PC-3 (cell line): ENCODE data around the gene AARS2. TPM values are rescaled to one million over a fixed set of nuclear protein-coding genes. Genes with fewer than 3 reads are reported as not detected.

Experiments
- ATAC-seq: fragments of 200-7000 bp; cut with Tn5 transposase; 2 replicates; pipeline ENCODE4 v1.9.1; 2020; ENCODE audit warnings: mild to moderate bottlenecking, moderate library complexity
- BruUV-seq: library from RNA; stranded (reverse); fragments of 400-500 nt; replicated peaks from 2 replicates; lab custom pipeline; 2021; lab: Mats Ljungman, UMichigan
- CTCF ChIA-PET: fragments of 300-600 bp; sonication (Branson Sonifier 250); formaldehyde crosslinking; loops from one replicate; lab custom pipeline; 2022; ENCODE audit warnings: antibody characterized with exemption; lab: Charles Lee
- POLR2A ChIA-PET: fragments of 300-600 bp; sonication (Branson Sonifier 250); formaldehyde crosslinking; loops from one replicate; lab custom pipeline; 2022; ENCODE audit warnings: antibody characterized with exemption; ENCODE audit not compliant: unreplicated experiment; lab: Charles Lee
- DNase-seq: peaks from one replicate; pipeline ENCODE4 v3.0.0-alpha.2; 2015
- H2AFZ ChIP-seq: fragments of 300-600 bp; sonication (generic); 2 replicates; pipeline ENCODE4 v1.6.0; 2016; ENCODE audit warnings: antibody characterized with exemption, low read length
- H3F3A ChIP-seq: fragments of 300-600 bp; sonication (generic); one replicate; pipeline ENCODE4 v1.6.0; 2017; ENCODE audit warnings: antibody characterized with exemption, low read length, control low read depth, mild to moderate bottlenecking; ENCODE audit not compliant: unreplicated experiment
- H3K27ac ChIP-seq: fragments of 300-600 bp; sonication (generic); 2 replicates; pipeline ENCODE4 v1.5.1; 2016; ENCODE audit warnings: mild to moderate bottlenecking, low read length
- H3K27me3 ChIP-seq: fragments of 300-600 bp; sonication (generic); 2 replicates; pipeline ENCODE4 v1.6.1; 2016; ENCODE audit warnings: low read length, mixed read lengths
- H3K36me3 ChIP-seq: fragments of 300-600 bp; sonication (generic); 2 replicates; pipeline ENCODE4 v1.6.1; 2016; ENCODE audit warnings: low read depth, mixed run types, low read length, mixed read lengths
- H3K4me1 ChIP-seq: fragments of 300-600 bp; sonication (generic); 2 replicates; pipeline ENCODE4 v1.5.1; 2016; ENCODE audit warnings: low read length; ENCODE audit not compliant: insufficient read depth
- H3K4me2 ChIP-seq: fragments of 300-600 bp; sonication (generic); 2 replicates; pipeline ENCODE4 v1.6.0; 2016; ENCODE audit warnings: low read length
- H3K4me3 ChIP-seq: fragments of 300-600 bp; sonication (generic); 2 replicates; pipeline ENCODE4 v1.5.1; 2016; ENCODE audit warnings: mild to moderate bottlenecking, low read length, mixed read lengths
- H3K79me2 ChIP-seq: fragments of 300-600 bp; sonication (generic); 2 replicates; pipeline ENCODE4 v1.6.1; 2017; ENCODE audit warnings: low read length, mixed read lengths
- H3K9ac ChIP-seq: fragments of 300-600 bp; sonication (generic); 2 replicates; pipeline ENCODE4 v1.6.0; 2016; ENCODE audit warnings: mild to moderate bottlenecking, low read length
- H3K9me2 ChIP-seq: fragments of 300-600 bp; sonication (generic); replicated peaks from 2 replicates; pipeline ENCODE4 v1.6.1; 2016; ENCODE audit warnings: mixed run types, low read length, mixed read lengths
- H3K9me3 ChIP-seq: fragments of 300-600 bp; sonication (generic); 2 replicates; pipeline ENCODE4 v1.6.1; 2016; ENCODE audit warnings: low read length, mixed read lengths
- H4K20me1 ChIP-seq: fragments of 300-600 bp; sonication (generic); 2 replicates; pipeline ENCODE4 v1.6.1; 2016; ENCODE audit warnings: low read length, mixed read lengths
- EZH2 ChIP-seq: fragments of 300-600 bp; sonication (generic); IDR thresholded peaks from one replicate; pipeline ENCODE4 v1.6.1; 2017; ENCODE audit warnings: antibody characterized with exemption, mild to moderate bottlenecking, low read length; ENCODE audit not compliant: unreplicated experiment
- EZH2phosphoT487 ChIP-seq: fragments of 300-600 bp; sonication (generic); IDR thresholded peaks from 2 replicates; pipeline ENCODE4 v1.6.1; 2018; ENCODE audit warnings: mild to moderate bottlenecking, antibody characterized with exemption, low read length, borderline replicate concordance
- intact Hi-C: fragments of 100-400 bp; cut with micrococcal nuclease; formaldehyde crosslinking; loops from 2 replicates; pipeline ENCODE4 v1.9.0; 2023
- total RNA-seq: library from RNA; depleted of rRNA; stranded (reverse); fragments of >200 nt; gene quantifications from 2 replicates; pipeline ENCODE4 v1.2.3, GENCODE V29; 2014
- TF ChIP-seq, protein P1 (sequence below): fragments of 300-600 bp; sonication (generic); conservative IDR thresholded peaks from 2 replicates; pipeline ENCODE4 v1.5.1; 2017; ENCODE audit warnings: antibody characterized with exemption, low read depth, mild to moderate bottlenecking, low read length

AARS2 gene
- total RNA-seq, 1 experiment from 2014 or later, result 26.2 TPM

DNA sequence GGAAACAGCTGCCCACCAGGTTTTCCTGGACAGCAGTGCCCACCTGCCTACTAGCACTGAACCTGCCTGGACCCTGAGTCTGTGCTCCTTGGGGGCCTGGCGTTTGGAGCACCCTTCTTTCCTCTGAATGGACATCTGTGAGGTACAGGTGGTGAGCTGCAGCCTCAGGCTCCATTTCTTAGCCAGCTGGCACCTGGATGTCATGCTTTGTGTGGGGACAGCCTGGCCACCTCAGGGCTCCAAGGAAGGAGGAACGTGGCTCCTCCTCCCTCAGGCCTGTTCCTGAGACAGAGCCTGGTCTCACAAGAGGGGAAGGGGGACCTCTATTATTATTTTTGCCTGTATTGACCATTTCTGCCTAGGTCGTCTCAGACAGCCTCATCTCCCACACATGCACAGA lies 34.8 kb downstream of the AARS2 start:
- intact Hi-C loops, result no loop called here
- H2AFZ ChIP-seq, result no peak overlapping the region
- ChIA-PET POLR2A (no interaction called here), CTCF (no interaction called here)
- H3K79me2 ChIP-seq, result no peaks in the 10 kb centered on the region
- H3F3A ChIP-seq, result no peaks in the 10 kb centered on the region
- TF ChIP-seq EZH2, result no peak
- TF ChIP-seq, protein P1, sequence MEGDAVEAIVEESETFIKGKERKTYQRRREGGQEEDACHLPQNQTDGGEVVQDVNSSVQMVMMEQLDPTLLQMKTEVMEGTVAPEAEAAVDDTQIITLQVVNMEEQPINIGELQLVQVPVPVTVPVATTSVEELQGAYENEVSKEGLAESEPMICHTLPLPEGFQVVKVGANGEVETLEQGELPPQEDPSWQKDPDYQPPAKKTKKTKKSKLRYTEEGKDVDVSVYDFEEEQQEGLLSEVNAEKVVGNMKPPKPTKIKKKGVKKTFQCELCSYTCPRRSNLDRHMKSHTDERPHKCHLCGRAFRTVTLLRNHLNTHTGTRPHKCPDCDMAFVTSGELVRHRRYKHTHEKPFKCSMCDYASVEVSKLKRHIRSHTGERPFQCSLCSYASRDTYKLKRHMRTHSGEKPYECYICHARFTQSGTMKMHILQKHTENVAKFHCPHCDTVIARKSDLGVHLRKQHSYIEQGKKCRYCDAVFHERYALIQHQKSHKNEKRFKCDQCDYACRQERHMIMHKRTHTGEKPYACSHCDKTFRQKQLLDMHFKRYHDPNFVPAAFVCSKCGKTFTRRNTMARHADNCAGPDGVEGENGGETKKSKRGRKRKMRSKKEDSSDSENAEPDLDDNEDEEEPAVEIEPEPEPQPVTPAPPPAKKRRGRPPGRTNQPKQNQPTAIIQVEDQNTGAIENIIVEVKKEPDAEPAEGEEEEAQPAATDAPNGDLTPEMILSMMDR, result no peak
- no peak for TF ChIP-seq EZH2phosphoT487
- no peak overlapping the region for H3K4me3 ChIP-seq
- no peak for DNase-seq
- H3K4me1 ChIP-seq, result peaks cover 8% of the 10 kb centered on the region; the same call in 1 of the 2 replicates
- no peak overlapping the region for H3K4me2 ChIP-seq
- no peak for ATAC-seq
- BruUV-seq, result no TSS peak
- no peaks in the 10 kb centered on the region for H3K9me3 ChIP-seq
- H3K9me2 ChIP-seq, result no peaks in the 10 kb centered on the region
- H3K9ac ChIP-seq, result no peak overlapping the region
- no peaks in the 10 kb centered on the region for H3K36me3 ChIP-seq
- no peak overlapping the region for H3K27ac ChIP-seq
- no peaks in the 10 kb centered on the region for H4K20me1 ChIP-seq
- peaks cover 10% of the 10 kb centered on the region for H3K27me3 ChIP-seq

DNA sequence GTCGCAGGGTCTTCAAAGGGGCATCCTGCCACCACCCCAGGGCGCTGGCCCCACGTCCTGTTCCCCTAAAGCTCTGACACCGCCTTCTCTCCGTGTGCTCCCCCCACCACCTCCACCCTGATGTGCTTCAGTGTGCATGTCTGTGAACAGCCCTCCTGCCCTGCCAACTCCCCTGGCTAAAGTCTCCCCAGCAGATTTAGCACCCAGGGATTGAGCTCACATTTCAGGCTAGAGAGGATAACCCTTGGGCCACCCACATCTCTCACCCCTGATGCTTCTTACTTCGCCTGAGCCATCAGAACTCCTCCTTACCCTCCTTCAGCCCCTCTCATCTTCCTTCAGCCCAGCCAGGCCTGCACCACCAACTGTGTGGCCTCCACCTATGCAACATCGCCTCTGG lies 35.4 kb downstream of the AARS2 start:
- CTCF ChIA-PET, result no interaction called here
- Histone ChIP-seq H3K4me2 (no peak overlapping the region), H3K27ac (no peak overlapping the region), H3K36me3 (no peaks in the 10 kb centered on the region), H3K9me3 (no peaks in the 10 kb centered on the region), H3K9ac (no peak overlapping the region), H2AFZ (no peak overlapping the region), H3K27me3 (peaks cover 7% of the 10 kb centered on the region), H4K20me1 (no peaks in the 10 kb centered on the region), H3K79me2 (no peaks in the 10 kb centered on the region), H3K9me2 (no peaks in the 10 kb centered on the region), H3F3A (no peaks in the 10 kb centered on the region), H3K4me3 (no peak overlapping the region), H3K4me1 (peaks cover 8% of the 10 kb centered on the region; the same call in 1 of the 2 replicates)
- intact Hi-C loops, result no loop called here
- no peak for TF ChIP-seq EZH2phosphoT487
- TF ChIP-seq, protein P1, result no peak
- no peak for TF ChIP-seq EZH2
- BruUV-seq, result no TSS peak
- DNase-seq, result no peak
- ATAC-seq, result no peak
- POLR2A ChIA-PET, result no interaction called here

DNA sequence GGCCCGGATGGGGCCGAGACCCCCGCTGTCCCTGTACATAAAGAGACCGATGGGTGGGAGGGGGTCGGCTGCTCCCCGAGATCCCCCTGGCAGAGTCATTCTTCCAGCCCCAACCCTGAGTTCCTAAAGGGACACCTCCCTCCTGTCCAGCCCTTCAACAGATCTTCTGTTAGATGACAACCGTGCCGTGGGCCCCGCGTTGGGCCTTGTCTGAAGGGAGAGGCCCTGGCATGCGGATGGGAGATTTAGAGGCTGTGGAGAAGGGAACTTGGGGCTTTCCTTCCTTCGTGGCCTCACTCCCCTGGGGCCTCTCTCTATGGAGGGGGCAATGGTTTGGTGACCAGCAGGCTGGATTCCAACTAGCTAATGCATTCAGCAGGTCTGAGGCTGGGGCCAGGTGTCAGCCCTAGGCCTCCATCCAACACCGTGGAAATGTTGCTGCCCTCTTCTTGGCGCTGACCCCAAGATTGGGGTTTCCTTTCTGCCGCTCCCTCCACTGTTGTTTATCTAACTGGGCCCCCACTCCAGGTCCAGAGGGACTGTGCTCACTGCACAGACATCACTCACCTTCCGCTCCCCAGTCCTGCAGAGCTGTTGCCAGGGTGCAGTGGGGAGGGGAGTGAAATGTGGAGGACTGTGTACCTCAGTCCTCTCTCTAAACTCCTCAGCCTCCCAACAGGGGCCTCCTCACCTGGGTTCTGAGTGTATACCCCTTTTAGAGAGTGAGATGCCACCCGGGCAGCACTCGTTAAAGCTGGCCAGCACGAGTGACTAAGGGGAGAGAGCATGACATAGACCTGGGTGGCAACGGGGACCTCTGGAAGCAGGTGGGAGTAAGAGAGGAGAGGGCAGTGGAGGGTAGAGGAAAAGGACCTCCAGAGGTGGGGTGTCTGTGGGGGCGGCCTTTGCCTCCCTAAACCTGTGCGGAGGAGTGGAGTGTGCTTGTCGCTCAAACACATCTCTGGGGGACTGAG lies 36.2 kb downstream of the AARS2 start:
- ATAC-seq, result no peak
- no peaks in the 10 kb centered on the region for H3K79me2 ChIP-seq
- no TSS peak for BruUV-seq
- H3K9ac ChIP-seq, result no peak overlapping the region
- no peak overlapping the region for H2AFZ ChIP-seq
- POLR2A ChIA-PET, result no interaction called here
- H3K27ac ChIP-seq, result no peak overlapping the region
- intact Hi-C loops, result no loop called here
- peaks cover 11% of the 10 kb centered on the region for H3K27me3 ChIP-seq
- CTCF ChIA-PET, result no interaction called here
- TF ChIP-seq, protein P1, result no peak
- TF ChIP-seq EZH2, result no peak
- TF ChIP-seq EZH2phosphoT487, result no peak
- no peaks in the 10 kb centered on the region for H3F3A ChIP-seq
- H4K20me1 ChIP-seq, result no peaks in the 10 kb centered on the region
- H3K4me3 ChIP-seq, result no peak overlapping the region
- no peaks in the 10 kb centered on the region for H3K36me3 ChIP-seq
- no peak overlapping the region for H3K4me2 ChIP-seq
- no peaks in the 10 kb centered on the region for H3K9me2 ChIP-seq
- H3K4me1 ChIP-seq, result peaks cover 8% of the 10 kb centered on the region; the same call in 1 of the 2 replicates
- H3K9me3 ChIP-seq, result no peaks in the 10 kb centered on the region
- DNase-seq, result no peak
